NCI-H2171 (cell line): ENCODE measurements around the gene ANKRD29.
"Not testable (repeated sequence)": the region's sequence is repeated elsewhere in the genome, so short reads cannot be mapped to it uniquely, and the experiment has no call there.

Source experiments
- DNase-seq: peaks from one replicate; lab custom pipeline; 2025; lab: John Stamatoyannopoulos, UW

The ANKRD29 gene

GRCh38 chr18:23645568-23646175 is 17.0 kb downstream of the ANKRD29 start:
- no peak for DNase-seq

GRCh38 chr18:23643815-23644490 is 18.8 kb downstream of the ANKRD29 start:
- no peak for DNase-seq

- no peak for DNase-seq
These were observed 20.6 kb downstream of the ANKRD29 start for GRCh38 chr18:23641937-23642666.

- no peak for DNase-seq
These were observed 21.5 kb downstream of the ANKRD29 start for GRCh38 chr18:23641143-23641720.

- DNase-seq = no peak
These were observed 22.7 kb downstream of the ANKRD29 start for GRCh38 chr18:23640052-23640451.

- DNase-seq = not testable (repeated sequence)
These were observed 26.3 kb downstream of the ANKRD29 start for GRCh38 chr18:23636433-23636832.

- DNase-seq = no peak
These were observed 26.7 kb downstream of the ANKRD29 start for GRCh38 chr18:23636071-23636399.

GRCh38 chr18:23635283-23636070 is 27.2 kb downstream of the ANKRD29 start:
- DNase-seq = no peak

GRCh38 chr18:23634692-23635091 is 28.0 kb downstream of the ANKRD29 start:
- no peak for DNase-seq

- DNase-seq = no peak
These were observed 30.1 kb downstream of the ANKRD29 start for GRCh38 chr18:23632615-23633014.

GRCh38 chr18:23631746-23632145 is 31.0 kb downstream of the ANKRD29 start:
- DNase-seq = no peak

- DNase-seq = no peak
These were observed 31.4 kb downstream of the ANKRD29 start for GRCh38 chr18:23631312-23631711.

- no peak for DNase-seq
These were observed 33.2 kb downstream of the ANKRD29 start for GRCh38 chr18:23629444-23629946.

GRCh38 chr18:23627970-23628369 is 34.7 kb downstream of the ANKRD29 start:
- DNase-seq = no peak

GRCh38 chr18:23627321-23627720 is 35.4 kb downstream of the ANKRD29 start:
- DNase-seq = no peak

- no peak for DNase-seq
These were observed 36.0 kb downstream of the ANKRD29 start for GRCh38 chr18:23626451-23627279.

GRCh38 chr18:23623040-23623439 is 39.7 kb downstream of the ANKRD29 start:
- DNase-seq = no peak

GRCh38 chr18:23619388-23619881 is 43.3 kb downstream of the ANKRD29 start:
- DNase-seq = no peak

- no peak for DNase-seq
These were observed 43.8 kb downstream of the ANKRD29 start for GRCh38 chr18:23618862-23619387.

GRCh38 chr18:23617412-23618014 is 45.2 kb downstream of the ANKRD29 start:
- no peak for DNase-seq
